H4 (cell line): ENCODE results near the gene NTSR1. TPM values are rescaled to one million over a fixed set of nuclear protein-coding genes. Genes with fewer than 3 reads are reported as not detected.
A peak's percentile ranks its signal among the peaks of the same experiment; 100 is the strongest.

Source experiments
- DNase-seq: peaks from one replicate; pipeline ENCODE4 v3.0.0-alpha.2; 2015; ENCODE audit warnings: low spot score
- total RNA-seq: library from RNA; depleted of rRNA; stranded (reverse); fragments of >200 nt; shearing (Covaris generic); gene quantifications from 2 replicates; pipeline ENCODE4 v1.2.3, GENCODE V29; 2014; rRNA removed

NTSR1 gene
- not detected in 2 replicates for total RNA-seq

DNA sequence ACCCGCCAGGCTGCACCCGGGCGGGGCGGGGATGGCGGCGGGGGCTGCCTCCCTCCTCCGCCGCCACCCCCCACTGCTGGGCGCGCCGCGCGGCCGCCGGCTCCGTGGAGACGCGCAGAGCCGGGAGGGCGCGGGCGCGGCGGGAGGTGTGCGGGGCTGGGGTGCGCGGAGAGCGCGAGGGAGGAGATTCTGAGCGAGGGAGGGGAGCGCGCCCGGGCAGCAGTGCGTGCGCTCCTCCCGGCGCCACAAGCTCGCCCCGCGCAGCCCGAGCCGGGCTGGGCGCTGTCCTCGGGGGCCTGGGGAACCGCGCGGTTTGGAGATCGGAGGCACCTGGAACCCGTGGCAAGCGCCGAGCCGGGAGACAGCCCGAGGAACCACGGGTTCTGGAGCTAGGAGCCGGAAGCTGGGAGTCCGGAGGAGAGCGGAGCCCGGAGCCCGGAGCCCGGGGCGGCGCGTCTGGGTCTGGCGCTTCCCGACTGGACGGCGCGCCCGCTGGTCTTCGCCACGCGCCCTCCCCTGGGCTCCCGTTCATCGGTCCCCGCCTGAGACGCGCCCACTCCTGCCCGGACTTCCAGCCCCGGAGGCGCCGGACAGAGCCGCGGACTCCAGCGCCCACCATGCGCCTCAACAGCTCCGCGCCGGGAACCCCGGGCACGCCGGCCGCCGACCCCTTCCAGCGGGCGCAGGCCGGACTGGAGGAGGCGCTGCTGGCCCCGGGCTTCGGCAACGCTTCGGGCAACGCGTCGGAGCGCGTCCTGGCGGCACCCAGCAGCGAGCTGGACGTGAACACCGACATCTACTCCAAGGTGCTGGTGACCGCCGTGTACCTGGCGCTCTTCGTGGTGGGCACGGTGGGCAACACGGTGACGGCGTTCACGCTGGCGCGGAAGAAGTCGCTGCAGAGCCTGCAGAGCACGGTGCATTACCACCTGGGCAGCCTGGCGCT is at the start of gene NTSR1:
TSS of gene NTSR1 (plus strand) at position 246 of the 946 bp plus-strand sequence. CDS start at position 618, 372 bp downstream.
- DNase-seq = no peak

DNA sequence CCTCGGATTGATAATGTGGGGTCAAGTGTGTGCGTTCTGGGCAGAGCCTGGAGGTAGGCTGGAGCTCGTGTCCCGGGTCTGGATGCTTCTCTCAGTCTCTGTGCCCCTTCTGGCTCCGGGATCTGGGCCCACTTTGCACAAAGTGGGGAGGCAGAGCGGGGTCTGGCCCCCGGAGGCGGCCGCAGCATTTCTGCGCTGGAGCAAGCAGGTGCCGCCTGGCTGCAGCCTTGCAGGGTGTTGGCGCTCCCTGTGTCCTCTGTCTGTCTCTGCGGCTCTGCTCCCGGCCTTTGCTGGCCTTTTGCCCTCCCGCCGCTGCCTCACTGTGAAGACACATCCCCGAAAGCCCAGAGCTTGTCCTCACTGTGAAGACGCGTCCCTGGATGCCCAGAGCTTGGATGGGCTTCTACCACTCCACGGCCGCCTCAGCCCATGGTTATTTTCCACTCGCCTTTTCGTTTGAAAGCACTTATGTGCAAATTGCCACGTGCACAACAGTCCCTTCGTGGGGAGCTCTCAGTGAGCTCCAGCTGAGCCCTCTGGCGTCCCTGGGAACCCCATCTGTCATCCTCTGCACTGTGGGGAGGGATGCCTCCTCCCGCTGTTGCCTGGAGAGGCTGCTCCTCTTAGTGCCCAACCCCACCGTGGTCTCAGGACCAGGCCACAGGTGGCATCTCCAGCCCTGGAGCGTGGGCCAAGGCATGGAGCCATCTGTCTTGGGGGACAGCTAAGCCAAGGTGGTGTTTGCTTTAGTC is 49.0 kb upstream of the NTSR1 start:
- no peak for DNase-seq

DNA sequence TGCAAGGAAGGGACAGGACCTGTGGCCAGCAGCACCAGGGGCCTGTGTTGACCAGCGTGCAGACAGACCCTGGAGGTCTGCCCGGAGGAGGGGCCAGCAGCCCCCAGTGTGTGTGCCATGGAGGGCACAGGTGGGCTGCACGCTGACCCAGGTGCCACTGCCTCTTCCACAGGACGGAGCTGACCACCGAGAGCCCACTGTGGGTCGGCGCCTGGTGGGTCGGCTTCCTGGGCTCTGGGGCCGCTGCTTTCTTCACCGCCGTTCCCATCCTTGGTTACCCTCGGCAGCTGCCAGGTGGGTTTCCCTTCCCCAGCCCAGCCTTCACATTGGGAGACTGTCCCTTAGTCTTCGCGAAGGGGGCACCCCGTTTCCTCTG is 48.4 kb upstream of the NTSR1 start:
- no peak for DNase-seq

DNA sequence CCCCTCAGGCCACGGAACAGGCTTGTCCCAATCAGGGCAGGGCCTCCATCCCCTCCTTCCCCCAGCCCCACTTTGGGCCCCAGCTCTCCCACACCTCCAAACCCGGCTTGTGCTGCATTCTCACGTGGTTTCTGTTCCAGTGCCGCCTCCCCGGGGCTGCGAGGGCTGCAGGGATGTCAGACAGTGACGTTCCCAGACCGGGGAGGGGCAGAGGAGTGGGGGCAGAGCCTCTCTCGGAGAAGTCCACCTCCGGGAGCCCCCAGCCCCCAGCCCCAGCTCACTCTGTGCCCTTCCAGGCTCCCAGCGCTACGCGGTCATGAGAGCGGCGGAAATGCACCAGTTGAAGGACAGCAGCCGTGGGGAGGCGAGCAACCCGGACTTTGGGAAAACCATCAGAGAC is 47.9 kb upstream of the NTSR1 start:
- no peak for DNase-seq

DNA sequence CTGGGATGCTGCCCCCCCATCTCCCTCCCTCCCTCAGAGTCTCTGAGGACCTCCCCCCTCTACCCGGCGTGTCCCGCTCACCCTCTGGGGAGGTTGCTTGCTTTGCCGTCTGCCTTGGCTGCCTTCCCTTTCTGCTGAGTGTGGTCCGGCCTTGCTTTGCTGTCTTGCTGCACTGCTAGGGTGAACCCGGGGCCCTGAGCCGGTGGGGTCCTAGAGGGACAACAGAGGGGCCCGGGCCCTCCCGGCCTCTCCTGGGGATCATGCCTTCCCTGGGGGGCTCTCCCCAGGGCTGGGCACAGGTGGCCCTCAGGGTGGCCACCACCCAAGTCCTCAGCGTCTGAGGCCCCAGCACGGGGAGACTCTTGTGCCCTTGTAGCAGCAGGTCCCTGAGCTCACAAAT is 47.0 kb upstream of the NTSR1 start:
- DNase-seq = no peak

DNA sequence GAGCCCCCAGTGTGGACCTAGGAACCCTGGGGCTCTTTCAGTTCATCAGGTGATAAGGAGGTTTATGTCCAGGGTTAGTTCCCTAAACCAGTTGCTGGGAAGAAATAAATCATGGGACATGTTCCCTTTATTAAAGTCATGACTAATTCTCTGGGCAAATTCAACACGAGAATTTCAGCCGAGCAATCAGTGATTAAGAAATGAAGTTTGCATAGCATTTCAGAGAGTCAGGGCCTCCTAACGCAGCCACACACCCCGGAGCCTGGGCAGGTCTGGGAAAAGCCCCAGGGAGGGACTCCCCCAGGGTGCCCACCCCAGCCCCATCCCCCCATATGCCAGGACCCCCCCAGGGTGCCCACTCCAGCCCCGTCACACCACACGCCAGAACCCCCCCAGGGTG is 46.2 kb upstream of the NTSR1 start:
- no peak for DNase-seq

DNA sequence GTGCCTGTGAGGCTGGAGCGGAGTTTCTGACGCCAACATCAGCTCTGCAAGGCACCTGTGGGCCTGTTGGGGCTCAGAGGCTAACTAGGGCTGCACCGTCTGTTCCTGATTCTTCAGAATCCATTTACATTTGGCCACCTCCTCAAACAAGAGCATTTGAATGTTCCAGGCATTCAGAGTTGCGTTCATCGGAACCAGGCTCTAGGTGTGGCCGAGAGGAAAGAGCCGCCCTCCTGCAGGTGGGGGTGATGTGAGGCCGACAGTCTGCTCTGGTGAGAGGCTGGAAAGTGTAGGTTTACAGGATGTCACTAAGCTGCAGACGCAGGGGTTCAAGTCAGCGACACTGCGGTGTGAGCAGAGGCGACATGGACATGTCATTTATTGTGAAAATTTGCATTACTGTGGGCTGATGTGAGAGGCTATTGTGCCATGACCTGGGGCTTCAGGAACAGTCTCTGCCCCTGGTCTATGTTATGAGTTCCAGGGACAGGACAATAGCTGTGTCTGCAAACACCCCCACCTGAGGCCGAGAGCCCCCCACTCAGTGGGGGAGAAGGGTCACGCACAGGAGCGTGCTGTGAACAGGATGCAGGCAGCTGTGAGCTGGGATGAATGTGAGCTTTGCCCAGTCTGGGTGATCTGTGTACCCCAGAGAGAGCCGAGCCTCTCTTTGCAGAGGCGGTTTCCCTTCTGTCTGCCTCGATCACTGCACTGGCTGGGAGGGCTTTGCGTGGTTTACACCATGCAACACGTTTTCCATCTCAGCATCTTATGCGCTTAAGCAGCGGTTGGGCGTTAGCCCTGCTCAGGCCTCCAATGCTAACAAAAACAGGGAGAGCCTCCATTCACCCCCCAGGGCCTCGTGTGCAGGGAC is 45.3 kb upstream of the NTSR1 start:
- DNase-seq = no peak

DNA sequence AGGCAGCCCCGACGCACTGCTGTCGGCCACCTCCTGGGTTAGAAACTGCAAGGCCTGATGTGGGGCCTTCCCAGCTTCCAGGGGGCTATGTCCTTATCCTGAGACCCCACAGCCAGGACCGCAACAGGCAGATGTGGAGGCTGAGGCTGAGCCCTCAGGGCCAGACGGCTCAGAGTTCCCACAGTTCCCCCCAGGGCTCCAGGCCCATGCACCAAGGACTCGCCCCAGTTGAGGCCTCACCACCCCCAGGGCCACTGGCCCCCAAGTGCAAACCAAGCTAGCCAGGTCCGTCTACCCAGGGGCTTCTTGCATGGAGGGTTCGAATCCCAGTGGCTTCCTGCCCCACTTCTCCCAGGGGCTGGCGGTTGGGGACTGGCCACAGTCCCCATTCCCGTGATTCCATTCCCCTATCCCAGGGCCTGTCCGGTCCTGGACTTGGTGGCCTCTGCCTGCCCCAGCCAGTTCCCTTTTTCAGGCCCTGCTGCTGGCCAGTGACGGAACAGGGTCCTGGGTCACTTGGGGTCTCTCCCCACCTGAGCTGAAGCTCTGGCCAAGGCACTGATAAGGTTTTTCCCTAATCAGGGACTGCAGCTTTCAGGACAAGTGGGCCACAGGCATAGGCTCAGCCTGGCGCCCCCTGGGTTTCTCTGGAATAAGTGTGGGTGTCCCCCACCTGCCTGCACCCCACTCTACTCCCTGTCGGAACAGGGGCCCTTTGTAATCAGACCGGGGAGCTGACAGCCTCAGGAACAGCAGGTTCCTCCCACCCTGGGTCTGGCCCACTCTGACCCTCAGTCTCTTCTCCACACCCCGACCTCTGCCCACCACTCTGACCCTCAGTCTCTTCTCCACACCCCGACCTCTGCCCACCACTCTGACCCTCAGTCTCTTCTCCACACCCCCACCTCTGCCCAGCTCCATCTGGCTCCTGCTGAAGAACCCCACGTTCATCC is 44.3 kb upstream of the NTSR1 start:
- DNase-seq = no peak

DNA sequence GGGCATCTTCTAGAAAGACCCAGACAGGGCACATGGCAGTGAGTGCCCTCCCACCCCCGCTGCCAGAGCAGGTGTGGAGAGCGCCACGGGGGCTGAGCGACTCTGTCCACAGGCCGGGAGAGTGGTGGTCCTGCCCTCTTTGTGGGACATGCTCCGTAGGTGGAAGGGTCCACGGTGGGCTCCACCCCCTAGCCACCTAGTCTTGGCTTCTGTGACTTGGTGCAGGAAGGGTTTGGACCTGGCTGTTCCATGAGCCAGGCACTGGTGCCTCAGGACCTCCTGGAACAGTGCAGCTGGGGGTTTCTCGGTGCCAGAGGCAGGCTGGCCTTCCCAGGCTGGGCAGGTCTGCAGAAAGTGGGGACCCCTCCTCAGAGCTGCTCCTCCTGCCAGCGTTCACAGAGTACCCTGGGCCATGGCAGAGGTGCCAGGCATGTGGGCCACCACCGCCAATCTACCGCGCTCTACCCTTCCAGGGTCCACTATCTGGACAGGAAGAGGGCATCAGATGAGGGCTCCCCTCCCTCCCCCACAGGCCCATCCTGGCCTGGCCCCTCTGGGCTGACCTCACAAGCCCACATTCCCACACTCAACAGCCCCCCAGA is 43.4 kb upstream of the NTSR1 start:
- DNase-seq = no peak

DNA sequence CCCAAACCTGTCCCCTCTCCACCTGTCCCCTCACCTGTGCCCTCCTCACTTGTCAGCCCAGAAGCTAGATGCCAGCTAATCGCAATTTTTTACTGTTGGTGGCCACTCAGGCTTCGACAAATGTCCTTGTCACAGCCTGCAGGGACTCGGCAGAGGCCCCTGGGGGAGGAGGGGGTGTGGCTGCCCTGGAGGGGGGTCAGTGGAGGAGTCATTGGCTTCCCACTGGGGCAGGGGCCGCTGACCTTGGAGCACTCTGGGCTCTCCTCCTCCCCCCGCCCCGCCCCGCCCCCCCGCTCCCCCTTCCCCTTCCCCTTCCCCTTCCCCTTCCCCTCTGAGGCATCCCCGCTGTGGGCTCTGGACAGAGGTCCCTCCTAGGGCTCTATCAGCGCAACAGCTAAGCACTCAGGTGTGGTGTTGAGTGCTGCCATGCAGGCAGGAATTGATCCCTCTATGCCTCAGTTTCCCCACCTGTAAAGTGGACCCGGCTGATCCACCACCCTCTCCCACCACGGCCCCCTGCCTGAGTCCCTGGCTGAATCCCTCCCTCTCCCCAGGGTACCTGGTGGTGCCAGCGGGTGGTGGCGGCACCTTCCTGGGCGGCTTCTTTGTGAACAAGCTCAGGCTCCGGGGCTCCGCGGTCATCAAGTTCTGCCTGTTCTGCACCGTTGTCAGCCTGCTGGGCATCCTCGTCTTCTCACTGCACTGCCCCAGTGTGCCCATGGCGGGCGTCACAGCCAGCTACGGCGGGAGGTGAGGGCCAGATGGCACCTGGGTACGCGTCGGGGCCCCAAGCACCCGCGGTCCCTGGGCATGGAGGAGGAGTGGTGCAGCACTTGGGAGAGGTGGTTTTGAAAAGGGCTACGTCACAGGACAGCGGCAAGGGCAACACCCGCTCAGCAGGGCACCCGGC is 42.6 kb upstream of the NTSR1 start:
- no peak for DNase-seq

DNA sequence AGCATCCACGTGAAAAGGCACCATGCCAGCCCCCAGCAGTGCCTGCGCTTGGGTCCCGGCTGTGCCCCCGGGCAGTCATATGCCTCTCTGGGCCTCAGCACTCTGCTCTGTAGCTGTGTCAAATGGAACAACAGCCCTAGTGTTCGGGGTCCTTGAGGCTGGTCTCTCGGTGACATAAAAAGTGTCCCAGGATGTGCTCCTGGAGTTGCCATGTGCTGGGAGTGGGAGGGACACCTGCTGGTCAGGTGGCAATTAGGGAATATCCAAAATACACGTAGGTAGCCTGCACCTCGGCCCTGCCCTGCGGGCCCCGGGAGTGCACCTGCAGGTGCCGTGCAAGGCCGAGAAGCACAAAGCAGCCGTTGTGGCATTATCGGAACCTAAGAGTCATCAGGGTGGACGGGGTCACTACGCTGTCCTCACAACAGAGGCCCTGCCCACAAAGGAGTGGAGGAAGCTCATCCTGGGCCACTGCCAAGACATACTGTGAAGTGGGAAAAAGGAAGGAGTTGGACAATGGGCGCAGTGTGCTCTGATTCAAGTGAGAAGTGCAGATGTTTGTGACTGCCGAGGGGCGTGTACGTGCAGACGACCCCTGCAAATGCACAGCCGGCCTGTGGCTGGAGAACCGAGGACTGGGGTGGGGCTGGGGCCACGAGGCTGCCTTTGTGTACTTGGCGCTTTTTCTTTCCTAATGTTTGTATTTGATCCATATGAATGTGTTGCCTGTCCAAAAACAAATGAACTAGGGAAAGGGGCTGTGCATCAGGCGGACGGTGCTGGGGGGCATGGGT is 41.7 kb upstream of the NTSR1 start:
- no peak for DNase-seq

DNA sequence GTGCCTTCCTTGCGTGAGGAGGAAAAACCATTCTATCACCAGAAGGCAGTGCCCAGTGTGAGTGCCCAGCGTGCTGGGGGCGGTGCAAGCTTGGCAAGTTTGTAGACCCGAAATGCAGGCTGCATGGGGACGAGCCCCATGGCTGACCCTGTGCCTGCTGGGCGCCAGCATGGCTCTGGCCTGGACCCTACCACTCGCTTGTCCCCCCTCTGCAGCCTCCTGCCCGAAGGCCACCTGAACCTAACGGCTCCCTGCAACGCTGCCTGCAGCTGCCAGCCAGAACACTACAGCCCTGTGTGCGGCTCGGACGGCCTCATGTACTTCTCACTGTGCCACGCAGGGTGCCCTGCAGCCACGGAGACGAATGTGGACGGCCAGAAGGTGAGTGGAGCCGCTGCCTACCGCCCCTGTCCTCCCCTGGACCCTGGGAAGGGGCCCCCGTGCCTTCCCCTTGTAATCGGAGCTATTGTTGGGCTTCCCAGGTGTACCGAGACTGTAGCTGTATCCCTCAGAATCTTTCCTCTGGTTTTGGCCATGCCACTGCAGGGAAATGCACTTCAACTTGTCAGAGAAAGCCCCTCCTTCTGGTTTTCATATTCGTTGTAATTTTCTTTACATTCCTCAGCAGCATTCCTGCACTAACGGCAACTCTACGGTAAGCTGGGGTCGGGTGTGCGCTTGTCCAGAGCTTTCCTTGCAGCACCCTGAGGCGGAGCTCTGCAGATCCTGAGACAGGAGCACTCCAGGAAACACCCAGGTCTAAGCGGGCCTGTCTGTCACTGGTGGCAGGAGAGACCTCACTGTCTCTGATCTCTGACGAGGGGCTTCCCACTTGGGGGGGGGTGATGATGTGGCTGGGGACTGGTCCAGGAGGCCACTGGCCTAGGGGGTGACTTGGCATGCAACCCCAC is 40.9 kb upstream of the NTSR1 start:
- DNase-seq = no peak

DNA sequence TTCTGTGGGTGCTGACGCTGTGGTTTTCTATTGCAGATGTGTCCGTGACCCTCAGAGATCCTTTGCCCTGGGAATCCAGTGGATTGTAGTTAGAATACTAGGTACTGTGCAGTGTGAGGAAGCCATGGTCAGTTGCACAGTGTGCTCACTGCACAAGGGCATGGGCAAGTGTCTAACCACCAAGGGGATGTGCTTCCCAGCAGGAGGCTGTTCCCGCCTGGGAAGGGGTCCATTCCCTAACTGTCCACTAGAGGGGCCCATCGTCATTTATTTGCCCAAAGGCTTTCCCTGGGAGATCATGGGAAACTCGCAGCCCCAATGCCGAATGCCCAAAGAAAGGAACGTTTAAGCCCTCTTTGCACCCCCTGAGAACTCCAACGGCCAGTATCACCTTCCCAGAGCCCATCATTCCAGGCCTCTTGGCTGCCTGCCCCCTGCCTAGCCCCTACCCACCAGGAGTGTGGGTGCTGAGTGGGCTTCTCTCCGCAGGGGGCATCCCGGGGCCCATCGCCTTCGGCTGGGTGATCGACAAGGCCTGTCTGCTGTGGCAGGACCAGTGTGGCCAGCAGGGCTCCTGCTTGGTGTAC is 40.1 kb upstream of the NTSR1 start:
- DNase-seq = peak; percentile 47

DNA sequence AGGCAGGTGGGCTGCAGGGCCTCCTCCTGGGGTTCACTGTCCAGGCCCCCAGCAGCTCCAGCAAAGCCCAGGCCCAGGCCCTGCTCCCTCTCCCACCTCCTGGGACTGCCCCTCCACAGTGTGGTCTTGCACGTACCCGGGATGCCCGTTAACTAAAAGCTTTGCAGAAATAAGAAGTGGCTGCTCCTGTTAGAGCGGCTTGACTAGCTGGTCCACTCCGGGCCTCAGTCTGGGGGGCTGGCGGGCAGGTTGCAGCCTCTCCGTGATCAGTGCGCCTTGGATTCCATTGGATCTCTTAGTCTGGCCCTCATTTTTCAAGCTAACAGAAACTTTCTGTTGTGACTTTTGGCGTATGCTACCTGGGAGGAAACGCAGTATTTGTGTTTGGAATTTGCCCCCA is 39.4 kb upstream of the NTSR1 start:
- DNase-seq = no peak

DNA sequence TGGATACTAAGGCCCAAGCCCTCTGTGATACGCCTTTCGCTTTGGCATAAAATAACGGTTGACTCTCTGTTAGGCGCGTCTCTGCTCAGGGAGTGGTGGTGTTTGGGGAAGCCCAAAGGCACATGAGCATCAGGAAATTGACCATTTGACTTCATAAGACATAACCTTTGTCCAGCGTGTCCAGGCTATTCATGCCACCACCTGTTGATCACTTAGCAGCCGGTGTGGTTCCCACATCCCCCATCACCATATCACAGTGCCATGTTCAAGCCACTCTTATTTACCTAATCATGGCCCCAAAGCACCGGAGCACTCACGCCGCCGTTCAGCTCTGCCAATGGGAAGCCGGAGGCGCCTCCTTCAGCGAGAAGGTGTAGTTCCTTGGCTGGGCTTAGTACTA is 38.5 kb upstream of the NTSR1 start:
- DNase-seq = no peak

DNA sequence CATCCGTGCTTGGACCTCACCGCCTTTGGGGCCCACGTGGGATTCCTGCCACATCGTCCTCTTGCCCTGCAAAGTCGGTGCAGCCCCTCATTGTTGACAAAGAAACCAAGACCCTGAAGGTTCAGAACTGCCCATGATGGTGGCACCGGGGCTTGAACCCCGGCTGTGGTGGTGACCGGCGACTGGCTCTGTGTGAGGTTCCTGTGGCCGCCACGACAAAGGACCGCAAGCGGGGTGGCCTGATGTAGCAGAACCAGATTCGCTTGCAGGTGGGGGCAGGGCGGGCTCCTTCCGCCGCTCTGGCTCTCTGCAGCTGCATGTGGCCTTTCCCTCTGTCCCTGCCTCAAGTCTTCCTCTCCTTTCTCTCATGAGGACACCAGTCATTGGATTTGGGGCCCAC is 37.6 kb upstream of the NTSR1 start:
- DNase-seq = no peak

DNA sequence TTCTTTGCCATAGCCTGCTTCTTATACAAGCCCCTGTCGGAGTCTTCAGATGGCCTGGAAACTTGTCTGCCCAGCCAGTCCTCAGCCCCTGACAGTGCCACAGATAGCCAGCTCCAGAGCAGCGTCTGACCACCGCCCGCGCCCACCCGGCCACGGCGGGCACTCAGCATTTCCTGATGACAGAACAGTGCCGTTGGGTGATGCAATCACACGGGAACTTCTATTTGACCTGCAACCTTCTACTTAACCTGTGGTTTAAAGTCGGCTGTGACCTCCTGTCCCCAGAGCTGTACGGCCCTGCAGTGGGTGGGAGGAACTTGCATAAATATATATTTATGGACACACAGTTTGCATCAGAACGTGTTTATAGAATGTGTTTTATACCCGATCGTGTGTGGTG is 36.9 kb upstream of the NTSR1 start:
- no peak for DNase-seq
